Chondrocyte (in vitro differentiated cells): ENCODE measurements around the gene NINJ2. TPM values are rescaled to one million over a fixed set of nuclear protein-coding genes. Genes with fewer than 3 reads are reported as not detected.
A peak's percentile ranks its signal among the peaks of the same experiment; 100 is the strongest.

Source experiments
- DNase-seq: peaks from one replicate; pipeline ENCODE4 v3.0.0; 2021; ENCODE audit warnings: mixed read lengths, low spot score
- H3K27ac Mint-ChIP-seq: one replicate; pipeline ENCODE4 v1.8.0; 2021; ENCODE audit warnings: mild to moderate bottlenecking, moderate library complexity, mixed read lengths; ENCODE audit not compliant: unreplicated experiment
- H3K27me3 Mint-ChIP-seq: 2 replicates; pipeline ENCODE4 v1.8.0; 2021; ENCODE audit warnings: low read depth, mixed read lengths
- H3K36me3 Mint-ChIP-seq: 2 replicates; pipeline ENCODE4 v1.8.0; 2021; ENCODE audit warnings: low read depth, mixed read lengths
- H3K4me1 Mint-ChIP-seq: 2 replicates; pipeline ENCODE4 v1.8.0; 2021; ENCODE audit warnings: low read depth, mild to moderate bottlenecking, mixed read lengths
- H3K4me3 Mint-ChIP-seq: one replicate; pipeline ENCODE4 v1.8.0; 2021; ENCODE audit warnings: mild to moderate bottlenecking, moderate library complexity, mixed read lengths; ENCODE audit not compliant: unreplicated experiment
- H3K9me3 Mint-ChIP-seq: 2 replicates; pipeline ENCODE4 v1.8.0; 2021; ENCODE audit warnings: low read depth, mixed read lengths
- total RNA-seq: library from RNA; stranded (reverse); gene quantifications from 3 replicates; pipeline ENCODE4 v1.2.1, GENCODE V29; 2021
- TF ChIP-seq, protein P1 (sequence below): fragments of 200-600 bp; sonication (generic); IDR thresholded peaks from 2 replicates; pipeline ENCODE4 v1.5.0; 2021; ENCODE audit warnings: antibody characterized with exemption, mild to moderate bottlenecking, moderate library complexity

The NINJ2 gene
- total RNA-seq, 1 donor from 2014 or later = 2.1 TPM

DNA sequence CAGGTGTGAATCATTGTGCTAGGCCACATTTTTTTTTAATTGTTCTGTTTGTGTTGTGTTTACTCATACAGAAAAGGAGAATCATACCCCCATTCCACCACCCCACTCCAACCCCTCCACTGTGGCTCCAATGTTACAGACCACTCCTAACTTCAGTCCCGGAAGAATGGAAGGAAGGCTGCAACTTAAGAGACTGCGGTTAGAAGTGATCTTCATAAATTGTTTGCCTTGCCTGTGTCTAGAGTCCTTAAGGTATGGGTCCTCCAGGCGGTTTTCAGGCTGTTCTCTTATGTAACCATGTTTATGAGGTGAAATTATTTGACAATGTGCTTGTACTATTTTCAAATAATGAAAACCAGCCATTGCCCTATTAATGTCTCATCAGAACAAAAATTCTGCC lies 22.5 kb downstream of the NINJ2 start:
- Mint-ChIP-seq H3K4me3 (no peak overlapping the region), H3K4me1 (peaks cover 37% of the 10 kb centered on the region), H3K27ac (no peak overlapping the region), H3K27me3 (no peaks in the 10 kb centered on the region), H3K9me3 (no peaks in the 10 kb centered on the region), H3K36me3 (no peaks in the 10 kb centered on the region)
- TF ChIP-seq, protein P1, sequence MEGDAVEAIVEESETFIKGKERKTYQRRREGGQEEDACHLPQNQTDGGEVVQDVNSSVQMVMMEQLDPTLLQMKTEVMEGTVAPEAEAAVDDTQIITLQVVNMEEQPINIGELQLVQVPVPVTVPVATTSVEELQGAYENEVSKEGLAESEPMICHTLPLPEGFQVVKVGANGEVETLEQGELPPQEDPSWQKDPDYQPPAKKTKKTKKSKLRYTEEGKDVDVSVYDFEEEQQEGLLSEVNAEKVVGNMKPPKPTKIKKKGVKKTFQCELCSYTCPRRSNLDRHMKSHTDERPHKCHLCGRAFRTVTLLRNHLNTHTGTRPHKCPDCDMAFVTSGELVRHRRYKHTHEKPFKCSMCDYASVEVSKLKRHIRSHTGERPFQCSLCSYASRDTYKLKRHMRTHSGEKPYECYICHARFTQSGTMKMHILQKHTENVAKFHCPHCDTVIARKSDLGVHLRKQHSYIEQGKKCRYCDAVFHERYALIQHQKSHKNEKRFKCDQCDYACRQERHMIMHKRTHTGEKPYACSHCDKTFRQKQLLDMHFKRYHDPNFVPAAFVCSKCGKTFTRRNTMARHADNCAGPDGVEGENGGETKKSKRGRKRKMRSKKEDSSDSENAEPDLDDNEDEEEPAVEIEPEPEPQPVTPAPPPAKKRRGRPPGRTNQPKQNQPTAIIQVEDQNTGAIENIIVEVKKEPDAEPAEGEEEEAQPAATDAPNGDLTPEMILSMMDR = no peak
- no peak for DNase-seq

DNA sequence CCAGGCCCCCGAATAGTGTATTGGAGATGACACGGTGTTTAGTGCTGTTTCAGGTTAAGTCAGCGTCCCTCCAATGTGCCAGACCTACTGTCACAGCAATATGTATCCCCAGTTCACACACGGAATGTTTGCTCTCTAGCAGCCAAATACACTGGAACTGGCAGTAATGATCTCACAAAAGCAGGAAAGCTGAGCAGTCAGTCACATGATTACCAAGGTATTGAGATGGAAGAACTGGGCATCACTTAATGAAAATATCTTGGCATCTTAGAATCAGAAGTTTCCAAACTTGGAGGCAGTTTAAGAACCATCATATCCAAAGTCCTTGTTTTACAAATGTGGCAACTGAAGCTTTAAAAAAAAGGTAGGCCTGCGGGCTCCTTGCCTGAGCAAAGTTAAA lies 23.3 kb downstream of the NINJ2 start:
- Mint-ChIP-seq H3K36me3 (no peaks in the 10 kb centered on the region), H3K27me3 (no peaks in the 10 kb centered on the region), H3K4me3 (no peak overlapping the region), H3K9me3 (no peaks in the 10 kb centered on the region), H3K4me1 (peaks cover 36% of the 10 kb centered on the region), H3K27ac (peak overlapping the region; percentile 59)
- no peak for DNase-seq
- TF ChIP-seq, protein P1 = no peak

DNA sequence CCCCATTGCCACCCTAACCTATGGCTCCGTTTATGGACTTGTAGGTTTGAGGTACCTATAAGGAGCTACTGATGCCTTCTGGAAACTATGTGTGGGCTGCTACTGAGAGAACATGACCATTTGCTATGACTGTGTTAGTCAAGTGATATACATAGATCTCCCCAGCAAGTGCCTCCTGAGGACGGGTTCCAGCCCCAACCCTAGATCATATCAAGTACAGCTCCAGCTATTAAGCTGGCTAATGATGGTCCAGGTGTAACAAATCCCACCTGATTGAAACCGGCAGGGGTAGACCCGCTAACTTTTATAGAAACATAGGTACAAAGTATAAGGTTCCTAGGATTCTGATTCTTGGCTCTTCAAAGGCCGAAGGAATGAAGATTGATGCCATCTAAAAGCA lies 23.7 kb downstream of the NINJ2 start:
- no peak for DNase-seq
- no peaks in the 10 kb centered on the region for H3K9me3 Mint-ChIP-seq
- H3K4me1 Mint-ChIP-seq = peaks cover 36% of the 10 kb centered on the region
- TF ChIP-seq, protein P1 = no peak
- no peak overlapping the region for H3K4me3 Mint-ChIP-seq
- no peaks in the 10 kb centered on the region for H3K36me3 Mint-ChIP-seq
- no peaks in the 10 kb centered on the region for H3K27me3 Mint-ChIP-seq
- H3K27ac Mint-ChIP-seq = no peak overlapping the region

DNA sequence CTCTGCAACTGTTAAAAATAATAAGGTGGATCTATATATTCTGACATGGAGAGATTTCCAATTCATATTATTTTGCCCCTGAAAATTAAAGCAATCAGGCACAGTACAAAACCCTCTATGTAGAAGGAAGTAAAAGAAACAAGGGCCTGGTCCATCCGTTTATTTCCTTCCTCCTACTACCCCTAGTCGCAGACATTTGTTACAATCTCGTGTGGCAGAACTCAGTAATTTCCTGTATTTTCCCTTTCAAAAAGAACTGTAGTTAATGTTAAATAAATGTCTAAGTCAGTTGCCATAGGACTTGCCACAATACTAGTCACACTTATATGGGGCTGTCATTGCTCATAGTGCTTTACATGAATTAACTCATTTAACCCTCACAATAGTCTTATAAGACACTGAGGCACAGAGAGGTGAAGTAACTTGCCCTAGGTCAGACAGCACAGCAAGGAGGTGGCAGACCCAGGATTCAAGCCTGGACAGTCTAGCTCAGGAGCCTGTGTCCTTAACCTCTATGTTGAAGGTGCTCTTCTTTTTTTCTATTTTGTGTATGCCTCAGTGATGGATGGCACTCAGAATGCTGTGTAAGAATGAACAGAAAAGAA lies 24.2 kb downstream of the NINJ2 start:
- H3K27me3 Mint-ChIP-seq = no peaks in the 10 kb centered on the region
- no peaks in the 10 kb centered on the region for H3K9me3 Mint-ChIP-seq
- no peaks in the 10 kb centered on the region for H3K36me3 Mint-ChIP-seq
- H3K4me1 Mint-ChIP-seq = peaks cover 36% of the 10 kb centered on the region
- H3K27ac Mint-ChIP-seq = no peak overlapping the region
- no peak for DNase-seq
- no peak overlapping the region for H3K4me3 Mint-ChIP-seq
- TF ChIP-seq, protein P1 = no peak

DNA sequence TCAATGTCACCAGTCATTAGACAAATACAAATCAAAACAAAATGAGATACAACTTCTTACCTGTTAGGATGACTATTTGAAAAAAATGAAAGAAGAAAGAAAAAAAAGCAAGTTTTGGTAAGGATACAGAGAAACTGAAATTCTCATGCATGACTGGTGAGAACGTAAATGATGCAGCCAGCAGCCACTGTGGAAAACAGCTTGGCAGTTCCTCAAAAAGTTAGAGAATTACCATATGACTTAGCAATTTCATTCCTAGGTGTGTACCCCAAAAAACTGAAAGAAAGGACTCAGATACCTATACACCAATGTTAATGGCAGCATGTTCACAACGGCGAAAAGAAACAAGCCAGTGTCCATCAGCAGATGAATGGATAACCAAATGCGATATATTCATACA lies 26.6 kb downstream of the NINJ2 start:
- no peaks in the 10 kb centered on the region for H3K27me3 Mint-ChIP-seq
- no peaks in the 10 kb centered on the region for H3K36me3 Mint-ChIP-seq
- no peak overlapping the region for H3K27ac Mint-ChIP-seq
- H3K4me3 Mint-ChIP-seq = no peak overlapping the region
- no peaks in the 10 kb centered on the region for H3K9me3 Mint-ChIP-seq
- TF ChIP-seq, protein P1 = no peak
- H3K4me1 Mint-ChIP-seq = peaks cover 48% of the 10 kb centered on the region
- no peak for DNase-seq
